HG02571 (cell line): ENCODE data around the gene ANK3.

Experiments
- ATAC-seq: cut with Tn5 transposase; IDR thresholded peaks from one replicate; pipeline ENCODE4 v1.9.1; 2021; ENCODE audit warnings: mild to moderate bottlenecking, moderate library complexity; ENCODE audit not compliant: unreplicated experiment

Gene ANK3

DNA sequence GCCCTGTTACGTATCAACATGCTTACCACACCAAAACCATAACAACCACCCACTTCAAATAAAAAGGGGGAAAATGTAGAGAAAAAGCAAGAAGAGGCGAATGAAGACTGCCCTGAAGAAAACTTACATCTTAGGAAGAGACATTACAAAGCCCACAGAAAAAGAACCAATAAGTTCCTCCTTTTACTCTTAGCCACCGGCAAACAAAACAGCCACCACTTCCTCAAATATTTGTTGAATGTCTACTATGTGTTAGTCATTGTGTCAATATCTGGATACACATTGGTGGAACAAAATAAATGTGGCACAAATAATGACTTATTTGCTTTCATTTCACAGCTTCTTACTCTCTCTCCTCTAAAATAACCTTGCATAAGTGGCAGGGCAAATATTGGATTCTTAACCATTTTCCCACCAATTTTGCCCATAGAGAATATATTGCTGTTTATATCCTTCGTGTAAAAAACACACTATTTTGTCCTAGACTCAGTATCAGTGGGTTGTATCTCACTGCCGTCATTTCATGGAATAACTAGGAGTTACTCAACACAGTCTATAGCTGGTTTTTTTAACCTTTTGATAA lies 106.8 kb downstream of the ANK3 start:
- no peak for ATAC-seq

- ATAC-seq: no peak
Observed at GRCh38 chr10:60281792-60282353, 107.8 kb downstream of the ANK3 start.

DNA sequence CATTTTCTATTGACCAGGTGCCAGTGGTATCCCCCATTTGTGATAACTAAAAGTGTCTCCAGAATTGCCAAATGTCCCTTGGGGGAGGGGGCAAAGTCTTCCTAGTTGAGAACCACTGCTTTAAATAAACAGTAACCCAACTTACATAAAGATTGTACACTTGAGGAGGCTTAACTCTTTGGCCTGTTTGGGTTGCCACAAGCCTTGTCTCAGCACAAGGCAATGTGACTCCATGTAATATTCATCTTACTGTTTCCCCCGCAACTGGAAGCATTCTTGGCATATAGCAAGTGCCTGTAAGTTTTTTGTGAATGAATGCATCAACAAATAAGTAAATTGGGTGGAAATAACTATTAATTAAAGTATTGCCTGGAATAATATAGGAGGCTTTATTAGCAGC lies 108.3 kb downstream of the ANK3 start:
- no peak for ATAC-seq

GRCh38 chr10:60280475-60280874 lies 109.2 kb downstream of the ANK3 start:
- ATAC-seq: no peak

GRCh38 chr10:60277656-60278055 lies 112.0 kb downstream of the ANK3 start:
- no peak for ATAC-seq

DNA sequence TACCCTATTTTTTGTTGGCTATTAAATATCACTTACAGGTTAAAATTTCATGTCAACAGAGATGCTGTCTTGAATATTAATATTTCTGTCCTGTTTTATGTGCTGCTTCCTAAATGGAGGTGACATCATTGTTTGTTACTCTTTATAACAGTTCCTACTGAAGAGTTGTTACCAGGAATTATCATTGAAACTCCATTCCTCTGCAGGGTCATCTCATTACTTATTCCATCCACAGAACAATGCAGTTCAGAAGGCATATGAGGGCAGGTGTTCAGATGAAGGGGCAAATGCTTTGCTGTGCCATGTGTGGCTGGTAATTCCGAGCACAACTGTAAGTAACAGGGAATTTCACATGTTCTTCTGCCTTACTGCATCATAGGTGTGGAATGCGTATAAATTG lies 113.4 kb downstream of the ANK3 start:
- ATAC-seq: no peak

- no peak for ATAC-seq
Observed at GRCh38 chr10:60271319-60272040, 118.2 kb downstream of the ANK3 start.

GRCh38 chr10:60270426-60270825 lies 119.2 kb downstream of the ANK3 start:
- no peak for ATAC-seq

GRCh38 chr10:60267802-60268201 lies 121.9 kb downstream of the ANK3 start:
- no peak for ATAC-seq

GRCh38 chr10:60266513-60266912 lies 123.2 kb downstream of the ANK3 start:
- no peak for ATAC-seq

DNA sequence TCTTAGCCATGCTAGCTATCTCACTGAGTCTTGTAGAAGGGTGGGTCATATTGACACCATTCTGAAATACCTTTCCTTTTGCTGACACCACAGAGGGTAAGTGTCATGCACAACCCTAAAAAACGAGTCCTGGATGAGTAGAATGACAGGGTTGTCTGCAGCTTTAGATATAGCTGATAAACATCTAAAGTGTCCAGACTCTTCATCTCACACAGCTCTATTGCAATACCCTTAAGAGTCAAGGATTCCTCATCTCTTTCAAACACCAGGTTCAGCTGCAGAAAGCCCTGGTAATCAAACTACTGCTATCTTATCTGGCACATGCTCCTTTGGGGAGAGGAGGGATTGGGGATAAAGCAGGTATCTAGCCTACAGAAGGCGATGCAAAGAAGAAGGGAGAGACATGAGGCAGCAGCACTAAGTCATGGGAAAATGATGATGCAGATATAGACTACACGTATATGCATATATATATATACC lies 127.0 kb downstream of the ANK3 start:
- ATAC-seq: no peak

DNA sequence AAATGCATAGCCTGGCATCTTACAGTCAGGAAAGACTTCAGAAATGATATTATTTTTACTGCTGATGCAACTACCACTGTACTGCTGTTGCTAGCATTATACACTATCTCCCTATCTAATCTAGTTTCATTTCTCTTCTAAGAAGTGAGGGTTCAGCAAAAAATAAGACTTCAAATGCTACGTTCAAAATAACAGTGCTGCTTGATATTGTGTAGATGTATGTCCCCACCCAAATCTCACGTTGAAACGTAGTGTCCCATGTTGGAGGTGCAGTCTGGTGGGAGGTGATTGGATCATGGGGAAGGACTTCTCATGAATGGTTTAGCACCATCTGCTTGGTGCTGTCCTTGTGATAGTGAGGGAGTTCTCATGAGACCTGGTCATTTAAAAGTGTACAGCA lies 129.4 kb downstream of the ANK3 start:
- ATAC-seq: no peak

- ATAC-seq: no peak
Observed at GRCh38 chr10:60258429-60258797, 131.3 kb downstream of the ANK3 start.

- ATAC-seq: no peak
Observed at GRCh38 chr10:60257767-60258428, 131.8 kb downstream of the ANK3 start.

GRCh38 chr10:60254776-60255175 lies 134.9 kb downstream of the ANK3 start:
- no peak for ATAC-seq

GRCh38 chr10:60253484-60253883 lies 136.2 kb downstream of the ANK3 start:
- no peak for ATAC-seq

DNA sequence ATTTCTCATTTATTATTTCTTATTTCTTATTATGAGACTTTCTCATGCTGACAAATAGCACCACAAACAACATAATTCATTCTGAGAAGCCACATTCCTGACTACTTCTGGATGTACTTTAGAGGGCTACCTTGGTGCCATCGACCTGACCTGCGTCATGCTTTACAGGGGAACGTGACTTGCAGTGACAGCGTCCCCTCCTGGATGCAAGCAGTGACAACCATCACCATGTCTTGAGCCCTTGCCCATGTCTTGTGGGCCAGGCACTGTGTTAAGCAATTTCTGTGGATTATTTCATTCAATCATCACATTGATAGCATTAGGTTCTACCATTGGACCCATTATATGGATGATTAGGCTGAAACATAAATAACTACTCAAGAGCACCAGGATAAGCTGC lies 137.0 kb downstream of the ANK3 start:
- no peak for ATAC-seq

DNA sequence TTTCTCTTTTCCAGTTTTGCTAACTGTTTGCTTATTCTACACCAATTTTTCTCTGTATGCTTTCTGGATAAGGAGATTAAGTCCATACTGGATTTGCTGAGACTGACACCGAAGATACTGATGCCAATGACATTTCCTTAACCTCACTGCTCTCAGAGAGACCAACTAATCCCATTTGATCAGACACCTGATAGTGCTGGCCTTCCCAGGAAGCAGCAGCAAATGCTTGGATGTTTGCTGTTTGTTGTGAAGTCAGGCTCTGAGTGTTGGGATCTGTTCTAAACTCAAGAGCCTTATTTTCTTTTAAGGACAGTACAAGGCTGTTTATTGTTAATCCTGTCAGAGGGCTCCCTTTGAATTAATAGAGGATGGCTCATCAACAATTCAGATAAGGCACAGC lies 143.3 kb downstream of the ANK3 start:
- ATAC-seq: no peak

GRCh38 chr10:60239228-60239627 lies 150.4 kb downstream of the ANK3 start:
- no peak for ATAC-seq

DNA sequence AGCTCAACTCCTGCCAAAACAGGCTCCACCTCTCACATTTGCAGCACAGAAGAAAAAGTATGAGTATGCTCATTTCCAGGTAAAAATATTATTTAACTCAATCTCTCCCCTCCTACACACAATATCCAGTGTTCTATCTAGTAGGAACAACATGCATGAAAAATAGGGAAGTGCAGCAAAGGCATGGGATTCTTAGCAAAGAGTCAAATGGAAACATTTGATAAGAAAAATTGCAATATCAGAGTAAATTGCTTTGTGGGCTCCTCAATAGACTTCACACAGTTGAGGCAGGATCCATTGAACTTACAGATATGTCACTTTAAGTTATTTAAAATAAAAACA lies 150.9 kb downstream of the ANK3 start:
- ATAC-seq: no peak

DNA sequence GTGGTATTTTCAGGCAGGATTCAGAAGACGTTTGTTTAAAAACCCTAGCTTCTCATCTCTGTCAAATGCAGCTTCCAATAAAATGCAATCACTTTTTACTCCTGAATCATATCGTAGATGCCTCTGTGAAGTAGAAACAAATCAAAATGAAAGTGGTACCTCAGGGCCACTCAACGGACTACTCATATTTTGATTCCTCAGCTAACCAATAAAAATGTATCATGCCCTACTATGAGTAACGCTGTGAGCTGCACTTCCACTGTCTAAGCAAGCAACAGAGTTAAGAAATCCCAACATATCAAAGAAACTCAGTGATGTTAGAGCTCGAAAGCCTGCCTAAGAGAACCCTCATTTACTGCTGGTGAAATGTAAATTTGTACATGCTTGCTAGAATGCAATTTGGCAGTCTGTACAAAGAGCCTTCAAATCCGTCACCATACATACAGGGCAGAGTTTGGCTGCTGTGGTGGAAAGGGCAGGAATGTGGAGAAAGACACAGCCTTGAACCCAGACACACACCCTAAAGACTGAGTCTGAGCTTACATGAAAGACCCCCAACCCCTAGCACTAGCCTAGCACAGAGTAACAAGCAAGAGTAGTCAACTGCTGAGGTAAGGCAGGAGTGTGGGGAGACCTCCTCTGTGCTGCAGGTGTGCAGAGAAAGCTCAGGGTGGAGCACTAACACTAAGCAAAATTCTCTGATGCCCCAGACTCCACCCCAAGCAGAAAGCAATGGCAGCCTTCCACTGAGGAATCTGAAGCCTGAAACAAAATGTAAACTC lies 151.5 kb downstream of the ANK3 start:
- ATAC-seq: peak; percentile 46
